HG03108 (cell line): ENCODE results near the gene CPPED1.
"Not testable (repeated sequence)": the region's sequence is repeated elsewhere in the genome, so short reads cannot be mapped to it uniquely, and the experiment has no call there.

Experiments used
- ATAC-seq: cut with Tn5 transposase; IDR thresholded peaks from one replicate; pipeline ENCODE4 v1.9.1; 2021; ENCODE audit warnings: moderate library complexity; ENCODE audit not compliant: unreplicated experiment

CPPED1 gene, protein sequence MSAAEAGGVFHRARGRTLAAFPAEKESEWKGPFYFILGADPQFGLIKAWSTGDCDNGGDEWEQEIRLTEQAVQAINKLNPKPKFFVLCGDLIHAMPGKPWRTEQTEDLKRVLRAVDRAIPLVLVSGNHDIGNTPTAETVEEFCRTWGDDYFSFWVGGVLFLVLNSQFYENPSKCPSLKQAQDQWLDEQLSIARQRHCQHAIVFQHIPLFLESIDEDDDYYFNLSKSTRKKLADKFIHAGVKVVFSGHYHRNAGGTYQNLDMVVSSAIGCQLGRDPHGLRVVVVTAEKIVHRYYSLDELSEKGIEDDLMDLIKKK

DNA sequence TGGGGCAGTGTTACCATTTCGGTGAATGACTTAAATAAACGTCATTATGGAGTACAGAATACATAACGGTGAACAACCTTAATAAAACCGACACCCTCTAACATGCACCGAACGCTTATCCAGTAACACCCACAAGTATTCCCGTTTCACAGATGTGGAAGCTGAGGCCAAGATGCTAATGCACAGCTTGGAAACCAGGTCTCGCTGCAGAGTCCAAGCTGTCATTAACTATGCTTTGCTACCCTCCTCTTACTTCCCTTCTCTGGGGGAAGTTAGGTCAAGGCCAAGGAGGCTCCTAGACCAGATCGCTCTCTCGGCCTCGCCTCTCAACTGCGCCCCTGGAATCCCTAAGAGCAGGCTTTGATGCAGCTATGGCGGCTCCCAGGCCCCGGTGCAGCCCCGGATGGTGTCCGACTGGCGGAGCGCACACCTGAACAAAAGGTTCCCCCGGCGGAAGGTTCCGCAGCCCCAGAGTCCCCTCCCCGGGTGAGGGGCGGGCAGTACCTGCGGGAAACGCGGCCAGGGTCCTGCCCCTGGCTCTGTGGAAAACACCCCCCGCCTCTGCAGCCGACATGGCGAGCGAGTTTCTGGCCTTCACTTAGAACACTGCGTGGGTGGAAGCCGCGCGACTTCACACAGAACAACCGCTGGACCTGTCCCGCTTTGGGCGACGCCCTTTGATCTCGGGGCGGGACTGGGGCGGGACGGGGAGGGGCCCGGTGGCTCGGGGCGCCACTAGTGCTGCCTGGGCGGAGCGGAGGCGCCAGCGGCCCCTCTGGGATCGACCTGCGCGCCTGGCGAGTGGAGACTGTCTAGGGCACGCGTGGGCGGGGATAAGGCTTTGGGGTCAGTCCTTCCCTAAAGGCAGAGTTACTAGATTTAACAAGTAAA, at the start of gene CPPED1:
Gene CPPED1, minus strand, starts transcription at position 685 of the 891 bp plus-strand sequence. Its CDS starts 111 bp downstream, at position 574.
- ATAC-seq = peak; percentile 86

DNA sequence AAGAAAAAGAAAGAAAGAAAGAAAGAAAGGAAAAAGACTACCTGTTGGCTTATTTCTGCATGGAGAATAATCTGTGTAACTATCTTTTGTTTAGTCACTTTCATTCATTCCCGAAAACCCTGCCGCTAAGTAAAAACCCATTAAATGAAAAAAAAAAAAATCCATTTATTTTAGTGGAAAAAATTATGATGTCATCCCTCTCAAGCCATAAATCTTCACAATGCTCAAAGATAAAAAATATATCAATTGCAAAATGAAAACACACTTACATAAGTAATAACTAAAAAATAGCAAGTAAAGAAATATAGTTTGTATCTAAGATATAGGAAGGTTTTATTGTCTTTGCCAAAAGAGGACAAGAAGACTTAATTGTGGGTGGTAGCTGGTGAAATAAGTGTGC, 46.5 kb upstream of the CPPED1 start:
- ATAC-seq = no peak

DNA sequence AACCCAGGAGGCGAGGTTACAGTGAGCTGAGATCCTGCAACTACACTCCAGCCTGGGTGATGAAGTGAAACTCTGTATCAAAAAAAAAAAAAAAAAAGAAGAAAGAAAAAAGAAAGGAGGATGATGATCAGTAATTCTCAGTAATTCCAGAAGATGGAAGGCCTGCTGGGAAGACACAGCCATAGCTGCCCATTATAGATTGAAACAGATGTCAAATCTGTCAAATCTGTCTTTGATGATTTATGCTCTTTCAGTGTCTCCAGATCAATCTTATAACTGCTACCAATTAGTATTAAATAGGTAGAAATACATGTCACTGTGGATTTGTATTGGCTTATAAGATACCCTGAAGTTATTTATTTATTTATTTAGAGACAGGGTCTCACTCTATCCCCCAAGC, 42.9 kb upstream of the CPPED1 start:
- no peak for ATAC-seq

DNA sequence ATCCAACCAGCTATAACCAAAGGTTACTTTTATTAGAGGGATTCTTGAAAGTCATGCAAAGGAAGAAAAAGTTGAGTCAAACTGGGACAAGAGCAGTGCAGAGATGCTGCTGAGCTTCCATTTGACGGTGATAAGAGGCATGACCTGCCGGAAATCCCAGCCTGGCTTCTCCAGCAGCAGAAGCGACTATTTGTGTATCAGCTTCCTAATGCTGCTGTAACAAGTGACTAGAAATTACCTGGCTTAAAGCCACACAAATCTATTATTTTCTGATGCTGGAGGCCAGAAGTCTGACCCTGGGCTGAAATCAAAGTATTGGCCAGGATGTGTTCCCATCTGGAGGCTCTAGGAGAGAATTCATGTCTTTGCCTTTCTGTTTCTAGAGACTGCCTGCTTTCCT, 41.6 kb upstream of the CPPED1 start:
- no peak for ATAC-seq

DNA sequence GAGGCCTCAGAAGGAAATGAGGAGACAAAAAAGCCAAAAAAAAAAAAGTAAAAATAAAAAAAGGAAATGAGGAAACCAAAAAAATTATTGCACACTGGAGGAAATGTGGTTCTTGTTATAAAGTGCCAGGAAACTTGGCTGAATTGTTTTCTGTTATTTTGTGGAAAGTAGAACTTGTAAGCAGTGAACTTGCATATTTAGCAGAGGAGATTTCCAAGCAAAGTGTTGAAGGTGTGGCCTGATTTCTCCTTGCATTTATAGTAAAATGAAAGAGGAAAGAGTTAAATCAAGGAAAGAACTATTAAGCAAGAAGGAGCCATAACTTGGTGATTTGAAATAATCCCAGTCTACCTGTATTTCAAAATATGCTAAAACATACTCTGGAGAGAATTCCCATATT, 34.1 kb upstream of the CPPED1 start:
- no peak for ATAC-seq

DNA sequence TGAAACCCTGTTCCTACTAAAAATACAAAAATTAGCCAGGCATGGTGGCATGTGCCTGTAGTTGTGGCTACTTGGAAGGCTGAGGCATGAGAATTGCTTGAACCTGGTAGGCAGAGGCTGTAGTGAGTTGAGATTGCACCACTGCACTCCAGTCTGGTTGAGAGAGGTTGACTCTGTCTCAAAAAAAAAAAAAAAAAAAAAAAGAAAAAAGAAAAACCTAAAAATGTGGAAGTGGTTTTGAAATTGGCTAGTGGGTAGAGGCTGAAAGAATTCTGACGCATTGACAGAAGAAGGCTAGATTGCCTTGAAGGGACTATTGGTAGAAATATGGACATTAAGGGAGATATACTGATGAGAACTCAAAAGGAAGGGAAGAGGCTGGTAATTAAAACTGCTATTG, 33.6 kb upstream of the CPPED1 start:
- no peak for ATAC-seq

DNA sequence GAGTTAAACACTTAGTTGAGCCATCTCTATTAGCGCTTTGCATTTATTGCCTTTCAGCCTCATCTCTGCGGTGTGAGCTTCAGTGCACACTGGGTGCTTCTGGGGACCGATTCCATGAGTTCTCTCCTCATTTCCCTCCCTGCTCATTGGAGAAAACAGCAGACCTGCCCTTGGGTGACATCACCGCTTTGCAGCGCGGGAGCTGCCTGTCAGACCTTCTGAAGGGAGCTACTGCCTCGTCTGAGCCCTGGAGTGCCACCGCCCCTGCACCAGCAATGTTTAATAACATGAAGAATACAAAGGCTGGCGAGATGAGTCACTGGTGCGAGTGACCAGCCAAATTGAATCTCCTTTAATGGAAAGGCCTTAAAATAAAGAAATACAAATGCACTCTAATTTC, 30.2 kb upstream of the CPPED1 start:
- no peak for ATAC-seq

DNA sequence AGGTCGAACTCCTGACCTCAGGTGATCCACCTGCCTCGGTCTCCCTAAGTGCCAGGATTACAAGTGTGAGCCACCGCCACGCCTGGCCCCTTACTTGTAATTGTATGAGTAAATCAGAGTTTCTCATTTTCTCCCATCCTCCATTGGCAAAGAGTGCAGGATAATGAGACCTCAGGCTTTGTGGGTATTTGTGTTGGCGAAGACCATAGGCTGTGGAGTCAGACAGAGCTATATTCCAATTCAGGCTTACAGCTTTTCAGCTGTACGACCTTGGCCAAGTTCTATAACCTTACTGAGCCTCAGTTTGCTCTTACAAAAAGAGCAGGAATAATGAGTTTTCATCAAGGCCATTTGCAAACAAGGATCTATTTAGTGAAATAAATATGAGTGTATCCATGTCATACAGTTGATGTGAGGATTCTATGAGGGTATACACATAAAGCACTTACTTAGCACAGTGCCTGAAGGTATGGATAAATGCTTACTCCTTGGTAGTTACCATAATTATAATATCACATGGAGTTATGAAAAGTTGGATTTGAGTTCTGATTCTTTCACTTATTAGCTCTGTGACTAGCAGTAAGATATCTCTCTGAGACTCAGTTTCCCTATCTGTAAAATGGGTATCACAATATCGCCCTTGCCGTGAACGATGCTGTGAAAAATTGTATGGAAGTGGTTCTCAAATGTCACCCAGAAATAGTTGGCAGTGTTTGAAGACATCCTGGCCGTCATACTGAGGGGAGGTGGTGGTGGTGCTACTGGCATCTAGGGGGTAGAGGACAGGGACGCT, 25.6 kb upstream of the CPPED1 start:
- no peak for ATAC-seq

DNA sequence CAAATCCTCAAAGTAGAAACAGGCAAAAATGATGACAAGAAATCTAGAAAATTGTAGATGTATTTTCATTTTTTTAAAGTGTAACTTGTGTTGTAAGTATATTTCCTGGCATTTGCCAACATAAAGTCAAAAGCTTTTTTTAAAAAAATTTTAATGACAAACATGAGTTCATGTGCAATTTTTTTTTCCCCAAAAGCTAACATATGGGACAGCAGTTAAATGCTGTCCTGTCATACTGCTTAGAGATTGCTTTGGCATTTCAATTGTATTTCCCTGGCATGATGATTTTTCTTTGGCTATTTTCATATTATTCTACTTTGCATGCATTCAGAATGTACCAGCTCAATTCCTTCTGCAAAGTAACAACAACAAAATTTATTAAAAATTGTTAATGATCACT, 24.5 kb upstream of the CPPED1 start:
- no peak for ATAC-seq

DNA sequence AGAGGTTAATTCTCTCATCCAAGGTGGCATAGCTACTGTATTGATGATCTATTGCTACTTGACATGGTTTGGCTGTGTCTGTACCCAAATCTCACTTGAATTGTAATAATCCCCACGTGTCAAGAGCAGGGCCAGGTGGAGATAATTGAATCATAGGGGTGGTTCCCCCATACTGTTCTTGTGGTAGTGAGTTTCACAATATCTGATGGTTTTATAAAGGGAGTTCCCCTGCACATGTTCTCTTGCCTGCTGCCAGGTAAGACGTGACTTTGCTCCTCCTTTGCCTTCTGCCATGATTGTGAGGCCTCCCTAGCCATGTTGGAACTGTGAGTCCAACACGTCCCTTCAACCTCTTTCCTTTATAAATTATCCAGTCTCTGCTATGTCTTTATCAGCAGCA, 22.9 kb upstream of the CPPED1 start:
- no peak for ATAC-seq

DNA sequence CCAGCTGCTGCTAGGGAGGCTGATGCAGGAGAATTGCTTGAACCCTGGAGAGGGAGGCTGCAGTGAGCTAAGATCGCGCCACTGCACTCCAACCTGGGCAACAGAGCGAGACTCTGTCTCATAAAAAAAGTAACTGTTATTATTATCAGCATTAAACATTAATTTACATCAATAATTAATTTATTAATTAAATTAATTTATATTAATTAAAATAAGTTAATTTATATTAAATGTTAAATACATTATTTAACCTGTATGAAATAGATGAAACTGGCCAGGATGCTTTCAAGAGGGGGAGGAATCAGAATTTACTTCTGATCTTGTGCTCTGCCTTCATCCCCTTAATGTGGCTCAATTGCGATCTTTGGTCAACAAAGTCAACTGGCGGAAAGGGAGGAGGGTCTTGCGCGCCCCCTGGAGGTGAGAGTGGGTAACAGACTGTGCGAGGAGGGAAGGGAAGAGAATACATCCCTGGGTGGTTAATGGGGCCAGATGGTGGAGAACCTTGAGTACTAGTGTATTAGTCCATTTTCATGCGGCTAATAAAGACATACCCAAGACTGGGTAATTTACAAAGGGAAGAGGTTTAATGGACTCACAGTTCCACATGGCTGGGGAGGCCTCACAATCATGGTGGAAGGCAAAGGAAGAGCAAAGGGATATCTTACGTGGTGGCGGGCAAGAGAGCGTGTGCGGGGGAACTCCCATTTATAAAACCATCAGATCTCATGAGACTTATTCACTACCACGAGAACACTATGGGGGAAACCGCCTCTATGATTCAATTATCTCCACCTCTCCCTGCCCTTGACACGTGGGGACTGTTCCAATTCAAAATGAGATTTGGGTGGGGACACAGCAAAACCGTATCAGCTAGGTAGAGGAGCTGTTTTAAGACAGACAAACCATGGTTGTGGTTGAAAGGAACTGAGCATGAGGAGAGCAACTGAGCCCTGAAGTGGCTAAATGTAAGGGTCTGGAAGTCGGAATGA, 15.7 kb upstream of the CPPED1 start:
- no peak for ATAC-seq

DNA sequence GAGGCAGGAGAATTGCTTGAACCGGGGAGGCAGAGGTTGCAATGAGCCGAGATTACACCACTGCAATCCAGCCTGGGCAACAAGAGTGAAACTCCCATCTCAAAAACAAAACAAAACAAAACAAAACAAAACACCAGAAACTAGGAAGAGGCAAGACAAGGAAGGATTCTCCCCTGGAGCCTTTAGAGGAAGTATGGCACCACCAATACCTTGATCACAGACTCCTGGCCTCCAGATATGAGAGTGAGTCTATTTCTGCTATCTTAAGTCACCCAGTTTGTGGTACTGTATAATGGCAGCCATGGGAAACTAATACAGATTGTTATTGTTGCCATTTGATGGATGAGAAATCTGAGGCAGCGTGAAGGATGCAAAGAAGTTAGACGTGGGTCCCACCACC, 14.6 kb upstream of the CPPED1 start:
- no peak for ATAC-seq

DNA sequence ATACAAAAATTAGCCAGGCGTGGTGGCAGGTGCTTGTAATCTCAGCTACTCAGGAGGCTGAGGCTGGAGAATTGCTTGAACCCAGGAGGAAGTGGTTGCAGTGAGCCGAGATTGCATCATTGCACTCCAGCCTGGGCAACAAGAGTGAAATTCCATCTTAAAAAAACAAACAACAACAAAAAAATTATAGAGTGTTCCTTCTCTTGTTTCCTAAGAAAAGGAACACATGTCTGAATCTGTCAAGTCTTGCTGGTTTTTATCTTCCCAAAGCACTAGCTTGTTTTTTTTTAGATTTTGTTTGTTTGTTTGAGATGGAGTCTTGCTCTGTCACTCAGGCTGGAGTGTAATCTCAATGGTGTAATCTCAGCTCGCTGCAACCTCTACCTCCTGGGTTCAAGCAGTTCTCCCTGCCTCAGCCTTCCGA, 13.1 kb upstream of the CPPED1 start:
- not testable (repeated sequence) for ATAC-seq

DNA sequence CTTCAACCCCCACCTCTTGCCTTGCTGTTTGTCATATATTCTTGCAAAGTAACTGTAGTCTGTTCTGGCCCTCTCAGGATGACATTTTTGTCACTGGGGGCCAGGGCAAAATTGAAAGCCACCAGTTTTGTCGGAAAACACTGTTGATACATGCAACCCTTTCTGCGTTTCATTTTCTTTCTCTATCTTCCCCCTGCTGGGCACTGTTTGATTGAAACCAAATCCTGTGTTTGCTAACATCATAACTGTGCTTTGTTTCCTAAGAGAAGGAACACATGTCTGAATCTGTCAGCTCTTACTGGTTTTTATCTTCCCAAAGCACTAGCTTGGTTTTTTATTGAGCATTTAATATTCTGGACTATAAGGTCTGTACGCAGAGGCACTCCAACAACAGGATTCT, 11.7 kb upstream of the CPPED1 start:
- ATAC-seq = no peak

DNA sequence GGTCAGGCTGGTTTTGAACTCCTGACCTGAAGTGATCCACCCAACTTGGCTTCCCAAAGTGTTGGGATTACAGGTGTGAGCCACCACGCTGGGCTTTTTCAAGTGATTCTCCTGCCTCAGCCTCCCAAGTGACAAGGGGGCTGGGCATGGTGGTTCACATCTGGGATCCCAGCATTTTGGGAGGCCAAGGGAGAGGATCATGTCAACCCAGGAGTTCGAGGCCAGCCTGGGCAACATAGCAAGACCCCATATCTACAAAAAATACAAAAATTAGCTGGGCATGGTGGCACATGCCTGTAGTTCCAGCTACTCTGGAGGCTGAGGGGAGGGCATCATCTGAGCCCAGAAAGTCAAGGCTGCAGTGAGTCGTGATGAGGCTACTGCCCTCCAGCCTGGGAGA, 10.0 kb upstream of the CPPED1 start:
- ATAC-seq = not testable (repeated sequence)

DNA sequence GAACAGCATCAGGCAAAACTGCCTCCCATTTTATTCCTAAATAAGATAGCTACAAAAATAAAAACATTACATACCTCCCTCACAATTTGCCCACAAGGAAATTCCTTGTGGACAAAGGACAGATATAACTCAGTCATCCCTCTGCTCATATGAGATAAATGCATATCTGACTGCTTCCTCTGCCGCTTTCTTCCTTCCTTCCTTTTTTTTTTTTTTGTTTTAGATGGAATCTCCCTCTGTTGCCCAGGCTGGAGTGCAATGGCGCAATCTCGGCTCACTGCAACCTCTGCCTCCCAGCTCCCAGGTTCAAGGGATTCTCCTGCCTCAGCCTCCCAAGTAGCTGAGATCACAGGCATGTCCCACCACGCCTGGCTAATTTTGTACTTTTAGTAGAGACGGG, 9.6 kb upstream of the CPPED1 start:
- ATAC-seq = not testable (repeated sequence)

DNA sequence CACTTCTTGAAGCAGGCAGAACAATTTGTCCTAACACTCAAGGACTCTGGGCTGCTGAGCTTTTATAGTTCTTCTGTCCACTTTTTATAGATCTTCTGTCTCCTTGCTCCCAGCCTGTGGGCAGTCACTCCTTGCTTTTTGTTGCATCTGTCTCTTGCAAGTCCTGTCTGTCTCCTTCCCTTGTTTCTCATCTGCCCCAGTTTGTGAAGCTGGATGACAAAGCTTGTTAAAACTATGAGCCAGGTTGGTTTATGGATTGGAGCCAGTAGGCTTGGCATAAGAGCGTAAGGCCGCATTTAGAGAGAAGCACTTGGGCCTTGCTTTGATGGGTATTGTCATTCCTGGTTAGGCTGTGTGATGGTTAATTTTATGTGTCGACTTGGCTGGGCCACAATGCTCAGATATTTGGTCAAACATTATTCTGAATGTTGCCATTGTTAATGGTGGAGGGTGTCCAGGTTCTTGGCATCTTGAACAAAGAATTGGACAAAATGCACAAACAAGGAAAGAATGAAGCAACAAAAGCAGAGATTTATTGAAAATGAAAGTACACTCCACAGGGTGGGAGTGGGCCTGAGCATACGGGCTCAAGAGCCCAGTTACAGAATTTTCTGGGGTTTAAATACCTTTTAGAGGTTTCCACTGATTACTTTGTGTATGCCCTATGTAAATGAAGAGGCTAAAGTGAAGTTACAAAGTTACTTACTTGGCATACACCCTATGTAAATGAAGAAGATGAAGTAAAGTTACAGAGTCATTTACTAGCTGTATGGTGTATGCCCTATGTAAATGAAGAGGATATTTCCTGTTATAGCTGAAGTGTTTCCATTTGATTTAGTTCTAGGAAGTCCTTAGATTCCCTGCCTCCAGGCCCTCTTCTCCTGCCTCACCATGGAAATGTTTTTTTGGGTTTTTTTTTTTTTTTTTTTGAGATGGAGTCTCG, 8.0 kb upstream of the CPPED1 start:
- ATAC-seq = no peak

DNA sequence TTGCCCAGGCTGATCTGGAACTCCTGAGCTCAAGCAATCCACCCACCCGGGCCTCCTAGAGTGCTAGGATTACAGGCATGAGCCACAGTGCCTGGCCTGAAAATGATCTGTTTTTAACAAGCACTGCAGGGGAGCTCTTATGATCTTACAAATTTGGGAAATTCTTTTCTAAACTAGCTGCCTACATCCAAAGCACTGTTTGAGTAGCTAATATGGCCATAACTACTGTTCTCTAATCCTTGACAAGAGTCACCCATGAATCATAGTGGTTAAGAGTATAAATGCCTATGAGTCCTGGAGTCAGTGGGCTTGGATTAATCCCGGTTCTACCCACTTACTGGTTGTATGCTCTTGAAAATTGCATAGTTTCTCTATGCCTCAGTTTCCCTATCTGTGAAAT, 1.4 kb upstream of the CPPED1 start:
- ATAC-seq = no peak

DNA sequence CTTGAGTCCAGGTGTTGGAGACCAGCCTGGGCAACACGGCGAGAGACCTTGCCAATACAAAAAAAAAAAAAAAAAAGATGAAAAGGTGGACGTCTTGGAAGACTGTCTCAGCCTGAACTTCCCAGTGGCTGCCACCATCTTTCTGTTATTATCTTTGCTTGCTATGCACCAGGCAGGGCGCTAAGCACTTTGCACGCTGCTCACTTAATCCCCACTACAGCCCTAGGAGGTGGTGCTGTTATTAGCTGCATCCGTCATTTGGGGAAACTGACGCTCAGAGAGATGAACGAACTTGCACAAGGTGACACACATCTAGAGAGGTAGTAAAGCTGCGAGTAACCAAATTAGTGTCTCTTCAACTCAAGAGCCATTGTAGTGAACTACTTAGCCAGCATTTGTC, 708 bp upstream of the CPPED1 start:
- no peak for ATAC-seq
